Neural progenitor cell (in vitro differentiated cells): ENCODE results near the gene ZBTB12. TPM values are rescaled to one million over a fixed set of nuclear protein-coding genes. Genes with fewer than 3 reads are reported as not detected.

Experiments
- DNase-seq: peaks from one replicate; pipeline ENCODE4 v3.0.0-alpha.2; 2016; ENCODE audit warnings: low spot score
- H2AFZ ChIP-seq: fragments of 200-600 bp; sonication (generic); replicated peaks from 2 replicates; pipeline ENCODE4 v1.6.1; 2016; ENCODE audit warnings: antibody characterized with exemption
- H3F3A ChIP-seq: fragments of 200-600 bp; sonication (generic); 2 replicates; pipeline ENCODE4 v1.6.1; 2016; ENCODE audit warnings: antibody characterized with exemption, low read depth
- H3K27ac ChIP-seq: fragments of 200-600 bp; sonication (generic); 2 replicates; pipeline ENCODE4 v1.5.1; 2016; ENCODE audit warnings: mild to moderate bottlenecking
- H3K27me3 ChIP-seq: fragments of 200-600 bp; sonication (generic); 2 replicates; pipeline ENCODE4 v1.6.1; 2016; ENCODE audit warnings: mild to moderate bottlenecking, moderate library complexity
- H3K36me3 ChIP-seq: fragments of 200-600 bp; sonication (generic); 2 replicates; pipeline ENCODE4 v1.5.1; 2016
- H3K4me1 ChIP-seq: fragments of 200-600 bp; sonication (generic); 2 replicates; pipeline ENCODE4 v1.6.1; 2016; ENCODE audit warnings: mixed run types
- H3K4me2 ChIP-seq: fragments of 200-600 bp; sonication (generic); 2 replicates; pipeline ENCODE4 v1.6.1; 2016
- H3K4me3 ChIP-seq: fragments of 200-600 bp; sonication (generic); 2 replicates; pipeline ENCODE4 v1.5.1; 2016
- H3K79me2 ChIP-seq: fragments of 200-600 bp; sonication (generic); 2 replicates; pipeline ENCODE4 v1.6.1; 2016; ENCODE audit warnings: low read depth
- H3K9ac ChIP-seq: fragments of 200-600 bp; sonication (generic); 2 replicates; pipeline ENCODE4 v1.6.1; 2016
- H3K9me3 ChIP-seq: fragments of 200-600 bp; sonication (generic); 2 replicates; pipeline ENCODE4 v1.5.1; 2016; ENCODE audit warnings: low read depth
- H4K20me1 ChIP-seq: fragments of 200-600 bp; sonication (generic); 2 replicates; pipeline ENCODE4 v1.6.1; 2016; ENCODE audit warnings: low read depth
- H3K27ac Mint-ChIP-seq: 3 replicates; pipeline ENCODE4 v1.8.0; 2021; ENCODE audit warnings: mixed read lengths
- H3K27me3 Mint-ChIP-seq: 2 replicates; pipeline ENCODE4 v1.8.0; 2022; ENCODE audit warnings: low read depth, mild to moderate bottlenecking, inconsistent platforms, moderate library complexity, mixed read lengths; ENCODE audit not compliant: insufficient read depth
- H3K36me3 Mint-ChIP-seq: 3 replicates; pipeline ENCODE4 v1.8.0; 2021; ENCODE audit warnings: mixed read lengths
- H3K4me1 Mint-ChIP-seq: 3 replicates; pipeline ENCODE4 v1.8.0; 2021; ENCODE audit warnings: mixed read lengths
- H3K4me3 Mint-ChIP-seq: 3 replicates; pipeline ENCODE4 v1.8.0; 2021; ENCODE audit warnings: mild to moderate bottlenecking, moderate library complexity, mixed read lengths
- H3K9me3 Mint-ChIP-seq: 3 replicates; pipeline ENCODE4 v1.8.0; 2020; ENCODE audit warnings: mixed read lengths
- CTCF ChIP-seq: fragments of 200-600 bp; sonication (generic); IDR thresholded peaks from 2 replicates; pipeline ENCODE4 v1.5.1; 2017; ENCODE audit warnings: antibody characterized with exemption, mild to moderate bottlenecking
- EZH2 ChIP-seq: fragments of 200-600 bp; sonication (generic); IDR thresholded peaks from 2 replicates; pipeline ENCODE4 v1.6.1; 2017; ENCODE audit warnings: antibody characterized with exemption, mild to moderate bottlenecking, moderate library complexity
- EZH2phosphoT487 ChIP-seq: fragments of 200-600 bp; sonication (generic); IDR thresholded peaks from 2 replicates; pipeline ENCODE4 v1.6.1; 2017; ENCODE audit warnings: antibody characterized with exemption
- total RNA-seq: library from RNA; depleted of rRNA; stranded (reverse); fragments of >200 nt; gene quantifications from 2 replicates; pipeline ENCODE4 v1.2.3, GENCODE V29; 2015; ENCODE audit warnings: low replicate concordance

The ZBTB12 gene
- total RNA-seq, 1 donor from 2014 or later = 8.4 TPM

GRCh38 chr6:31892821-31893220, 9.1 kb downstream of the ZBTB12 start:
- Mint-ChIP-seq H3K36me3 (peaks cover 31% of the 10 kb centered on the region), H3K4me1 (peaks cover 15% of the 10 kb centered on the region), H3K4me3 (no peak overlapping the region), H3K27me3 (peaks cover 2% of the 10 kb centered on the region), H3K27ac (no peak overlapping the region), H3K9me3 (no peaks in the 10 kb centered on the region)
- Histone ChIP-seq H3K27me3 (no peaks in the 10 kb centered on the region), H3K9me3 (no peaks in the 10 kb centered on the region), H3K27ac (no peak overlapping the region), H3F3A (peaks cover 22% of the 10 kb centered on the region), H3K4me2 (no peak overlapping the region), H3K9ac (no peak overlapping the region), H3K4me1 (peaks cover 6% of the 10 kb centered on the region), H3K79me2 (peaks cover 37% of the 10 kb centered on the region), H3K4me3 (no peak overlapping the region), H3K36me3 (peaks cover 34% of the 10 kb centered on the region), H2AFZ (no peak overlapping the region), H4K20me1 (peaks cover 23% of the 10 kb centered on the region)
- DNase-seq = no peak
- TF ChIP-seq EZH2phosphoT487 (no peak), CTCF (no peak), EZH2 (no peak)

- no peak overlapping the region for H3K4me3 Mint-ChIP-seq
These were observed 12.4 kb downstream of the ZBTB12 start for GRCh38 chr6:31889331-31889972.

GRCh38 chr6:31888276-31889258, 13.3 kb downstream of the ZBTB12 start:
- Mint-ChIP-seq H3K4me3 (no peak overlapping the region), H3K36me3 (peaks cover 42% of the 10 kb centered on the region), H3K4me1 (peaks cover 2% of the 10 kb centered on the region), H3K9me3 (no peaks in the 10 kb centered on the region), H3K27me3 (peaks cover 2% of the 10 kb centered on the region), H3K27ac (no peak overlapping the region)
- Histone ChIP-seq H3K4me1 (no peaks in the 10 kb centered on the region), H3K79me2 (peaks cover 7% of the 10 kb centered on the region), H3K27ac (no peak overlapping the region), H4K20me1 (peaks cover 5% of the 10 kb centered on the region), H3K9me3 (no peaks in the 10 kb centered on the region), H3K27me3 (no peaks in the 10 kb centered on the region), H3K36me3 (peaks cover 20% of the 10 kb centered on the region), H2AFZ (no peak overlapping the region), H3K9ac (no peak overlapping the region), H3K4me3 (no peak overlapping the region), H3F3A (peaks cover 7% of the 10 kb centered on the region), H3K4me2 (no peak overlapping the region)
- DNase-seq = peak; percentile 66
- TF ChIP-seq EZH2phosphoT487 (no peak), EZH2 (no peak), CTCF (peak; percentile 79)

More at GRCh38 chr6:31889331-31889972, 12.4 kb downstream of the ZBTB12 start:
- H3K27me3 Mint-ChIP-seq = peaks cover 2% of the 10 kb centered on the region
- Histone ChIP-seq H3F3A (peaks cover 8% of the 10 kb centered on the region), H3K27ac (no peak overlapping the region), H3K9me3 (no peaks in the 10 kb centered on the region), H3K4me1 (no peaks in the 10 kb centered on the region), H2AFZ (no peak overlapping the region), H3K36me3 (peaks cover 21% of the 10 kb centered on the region), H3K4me3 (no peak overlapping the region), H4K20me1 (peaks cover 6% of the 10 kb centered on the region), H3K4me2 (no peak overlapping the region), H3K9ac (no peak overlapping the region), H3K27me3 (no peaks in the 10 kb centered on the region), H3K79me2 (peaks cover 8% of the 10 kb centered on the region)
- peaks cover 3% of the 10 kb centered on the region for H3K4me1 Mint-ChIP-seq
- DNase-seq = no peak
- H3K9me3 Mint-ChIP-seq = no peaks in the 10 kb centered on the region
- no peak for TF ChIP-seq EZH2
- TF ChIP-seq EZH2phosphoT487 = no peak
- TF ChIP-seq CTCF = no peak
- peaks cover 38% of the 10 kb centered on the region for H3K36me3 Mint-ChIP-seq
- no peak overlapping the region for H3K27ac Mint-ChIP-seq
